GM18498 (cell line): Measurements from ENCODE around the gene HSF2BP.
"Not testable (repeated sequence)": the region's sequence is repeated elsewhere in the genome, so short reads cannot be mapped to it uniquely, and the experiment has no call there.

Experiments used
- ATAC-seq: cut with Tn5 transposase; IDR thresholded peaks from one replicate; pipeline ENCODE4 v1.9.1; 2021; ENCODE audit warnings: mild to moderate bottlenecking, moderate library complexity; ENCODE audit not compliant: unreplicated experiment

HSF2BP gene

DNA sequence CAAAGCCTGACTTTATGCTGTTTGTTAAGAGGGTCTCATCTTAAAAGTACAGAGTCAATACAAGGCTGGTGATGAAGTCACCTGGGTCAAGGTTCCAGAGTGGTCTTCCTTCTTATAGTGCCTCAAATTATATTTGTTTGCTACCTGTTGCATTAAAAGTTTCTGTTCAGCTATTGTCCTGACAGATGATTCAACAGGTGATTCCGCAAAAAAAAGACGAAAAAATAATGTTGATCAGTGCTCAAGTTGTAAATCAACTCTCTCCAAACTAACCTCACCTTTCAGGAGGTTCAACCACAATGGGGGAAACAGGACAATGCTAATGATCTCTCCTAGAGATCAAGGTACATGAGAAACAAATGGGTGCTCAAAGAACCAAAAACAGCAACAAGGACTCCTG is 35.7 kb downstream of the HSF2BP start:
- no peak for ATAC-seq

GRCh38 chr21:43622796-43623195 is 36.5 kb downstream of the HSF2BP start:
- ATAC-seq, result no peak

GRCh38 chr21:43619856-43620255 is 39.4 kb downstream of the HSF2BP start:
- no peak for ATAC-seq

GRCh38 chr21:43619344-43619743 is 39.9 kb downstream of the HSF2BP start:
- no peak for ATAC-seq

DNA sequence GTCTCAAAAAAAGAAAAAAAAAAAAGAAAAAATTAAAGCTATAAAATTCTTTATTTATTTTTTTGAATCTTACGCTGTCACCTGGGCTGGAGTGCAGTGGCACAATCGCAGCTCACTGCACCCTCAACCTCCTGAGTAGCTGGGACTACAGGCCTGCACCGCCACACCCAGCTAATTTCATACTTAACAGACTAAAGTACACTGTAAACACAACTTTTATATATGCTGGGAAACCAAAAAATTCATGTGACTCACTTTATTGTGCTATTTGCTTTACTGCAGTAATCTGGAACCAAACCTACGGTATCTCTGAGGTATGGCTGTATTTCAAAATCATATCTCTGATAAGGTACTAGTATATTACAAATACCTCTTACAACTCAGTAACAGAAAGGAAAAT is 40.3 kb downstream of the HSF2BP start:
- no peak for ATAC-seq

DNA sequence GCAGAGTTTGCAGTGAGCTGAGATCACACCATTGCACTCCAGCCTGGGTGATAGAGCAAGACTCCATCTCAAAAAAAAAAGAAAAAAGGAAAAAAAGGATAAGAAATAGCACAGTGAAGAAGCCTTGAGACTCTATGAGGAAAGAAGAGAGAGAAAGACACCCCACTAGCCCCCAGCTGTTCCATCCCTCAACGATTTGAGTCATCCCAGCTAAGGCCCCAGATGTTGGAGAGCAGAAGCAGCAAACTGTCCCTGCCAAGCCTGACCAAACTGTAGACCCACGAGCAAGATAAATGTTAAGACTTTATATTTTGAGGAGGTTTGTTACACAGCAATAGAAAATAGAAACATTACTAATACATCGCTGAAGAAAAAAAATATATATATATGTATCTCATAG is 42.4 kb downstream of the HSF2BP start:
- not testable (repeated sequence) for ATAC-seq

DNA sequence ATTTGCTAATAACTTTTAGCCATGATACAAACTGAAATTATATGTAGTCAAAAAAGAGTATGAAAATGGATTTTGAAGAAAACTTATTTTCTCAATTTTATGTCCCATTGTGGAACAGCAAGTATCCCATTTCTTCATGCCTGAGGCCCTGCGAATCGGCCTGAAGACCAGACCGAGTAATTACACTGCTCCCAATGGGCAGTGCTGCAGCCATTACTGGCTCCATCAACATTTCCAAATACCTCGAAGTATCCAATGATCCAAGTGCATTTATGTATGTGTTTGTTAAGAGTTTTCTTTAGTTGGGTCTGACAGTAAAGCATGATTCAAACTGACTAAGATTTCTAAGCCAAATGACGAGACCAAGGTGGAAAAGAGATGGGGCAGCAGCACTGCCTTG is 44.4 kb downstream of the HSF2BP start:
- no peak for ATAC-seq

- no peak for ATAC-seq
Measured at GRCh38 chr21:43613755-43614638, 45.3 kb downstream of the HSF2BP start.

- no peak for ATAC-seq
Measured at GRCh38 chr21:43611598-43612369, 47.5 kb downstream of the HSF2BP start.

- ATAC-seq, result no peak
Measured at GRCh38 chr21:43609501-43610340, 49.6 kb downstream of the HSF2BP start.

- ATAC-seq, result no peak
Measured at GRCh38 chr21:43608664-43609063, 50.6 kb downstream of the HSF2BP start.

- no peak for ATAC-seq
Measured at GRCh38 chr21:43608225-43608624, 51.1 kb downstream of the HSF2BP start.

- no peak for ATAC-seq
Measured at GRCh38 chr21:43605320-43606215, 53.7 kb downstream of the HSF2BP start.

GRCh38 chr21:43604505-43605204 is 54.6 kb downstream of the HSF2BP start:
- no peak for ATAC-seq

DNA sequence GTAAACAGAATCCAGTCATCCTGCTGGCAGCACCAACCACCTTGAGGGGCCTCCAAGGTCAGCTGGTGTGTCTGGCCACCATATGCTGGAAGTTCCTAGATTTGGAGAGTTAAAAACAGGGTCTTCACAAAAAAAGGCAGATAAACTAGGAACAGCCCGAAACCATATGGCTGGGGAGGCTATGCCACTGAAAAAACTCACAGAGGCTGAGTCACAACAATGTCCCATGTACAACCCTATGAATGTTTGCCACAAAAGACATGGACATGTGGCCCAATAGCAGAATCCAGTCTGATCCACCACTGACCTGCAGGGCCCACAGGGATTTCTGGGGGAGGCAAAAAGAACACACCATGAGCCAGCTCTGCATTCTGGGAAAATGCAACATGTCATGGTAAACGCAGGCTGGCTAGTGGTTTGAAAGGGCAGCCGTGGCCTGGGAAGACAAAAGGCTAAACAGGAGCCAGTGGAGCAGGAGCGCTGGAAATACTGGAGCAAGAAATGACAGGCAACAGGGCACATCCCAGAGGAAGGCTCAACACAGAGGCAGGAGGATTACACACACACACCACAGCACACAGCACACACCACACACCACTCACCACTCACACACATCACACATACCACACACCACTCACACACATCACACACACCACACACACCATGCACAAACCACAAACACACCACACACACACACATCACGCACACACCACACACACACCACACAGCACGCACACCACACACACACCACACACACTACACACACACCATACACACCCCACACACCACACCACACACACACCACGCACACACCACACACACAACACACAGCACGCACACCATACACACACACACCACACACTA is 55.4 kb downstream of the HSF2BP start:
- no peak for ATAC-seq

DNA sequence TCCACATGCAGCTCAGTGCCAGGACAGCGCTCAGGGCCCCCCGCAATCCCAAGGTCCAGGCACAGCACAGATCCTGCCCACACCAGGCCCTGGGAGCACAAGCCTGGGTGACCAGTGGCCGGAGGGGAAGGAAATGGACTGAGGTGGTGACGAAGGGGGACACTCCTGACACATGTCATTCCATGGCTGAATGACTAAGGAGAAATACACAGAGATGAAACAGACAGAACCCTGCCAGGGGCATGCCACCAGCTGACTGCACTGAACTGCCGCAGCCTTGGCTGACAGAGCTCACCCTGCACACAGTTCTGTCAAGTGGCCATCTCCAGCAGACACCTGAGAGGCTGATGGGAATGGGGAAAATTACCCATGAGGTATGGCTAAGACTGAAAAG is 56.1 kb downstream of the HSF2BP start:
- ATAC-seq, result no peak

- no peak for ATAC-seq
Measured at GRCh38 chr21:43602266-43603232, 56.7 kb downstream of the HSF2BP start.
